Measurements from ENCODE around the gene STX8. TPM values are rescaled to one million over a fixed set of nuclear protein-coding genes. Genes with fewer than 3 reads are reported as not detected.

The STX8 gene
- total RNA-seq, 1 experiment from 2014 or later: 38.8 TPM

DNA sequence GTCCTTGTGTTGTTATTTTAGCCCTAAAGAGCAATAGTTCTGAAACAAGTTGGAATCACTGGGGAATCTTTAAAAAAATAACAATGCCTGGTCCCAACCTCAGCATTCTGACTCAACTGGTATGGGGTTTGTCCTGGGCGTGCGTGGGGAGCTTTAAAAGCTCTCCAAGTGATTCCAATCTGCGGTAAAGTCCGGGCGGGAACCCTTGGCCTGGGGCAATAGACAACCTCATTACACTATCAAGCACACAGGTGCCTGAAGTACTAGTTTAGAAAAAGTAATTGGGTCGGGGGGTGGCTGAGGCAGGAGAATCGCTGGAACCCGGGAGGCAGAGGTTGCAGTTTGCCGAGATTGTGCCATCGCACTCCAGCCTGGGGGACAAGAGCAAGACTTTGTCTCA, 4.4 kb downstream of the STX8 start:
- Histone ChIP-seq H4K20me1 (ENCODE audit: insufficient read depth) (no peaks in the 10 kb centered on the region), H3K36me3 (ENCODE audit: control insufficient read depth in 1 of 2, insufficient read depth in 2 of 2, low read length in 2 of 2) (no peaks in the 10 kb centered on the region; a peak in 1 of 4 replicates), H3K27me3 (ENCODE audit: insufficient read depth, low read length) (no peaks in the 10 kb centered on the region), H3K9me3 (ENCODE audit: control insufficient read depth in 1 of 2, insufficient read depth in 1 of 2, low read depth in 1 of 2, low read length in 2 of 2) (no peaks in the 10 kb centered on the region), H3K4me1 (ENCODE audit: control insufficient read depth in 1 of 2, insufficient read depth in 2 of 2, low read length in 2 of 2) (peaks cover 2 to 5% of the 10 kb centered on the region in 2 experiments; a peak in 3 of 4 replicates), H3K4me2 (ENCODE audit: low read length) (no peak overlapping the region), H3K9me2 (ENCODE audit: insufficient read depth) (no peaks in the 10 kb centered on the region), H3K27ac (ENCODE audit: low read depth, low read length) (no peak overlapping the region), H3K79me2 (ENCODE audit: insufficient read depth, low read length) (peaks cover 8% of the 10 kb centered on the region; the same call in 1 of the 2 replicates), H3K4me3 (replicated peaks in 1 of 2; ENCODE audit: low read depth in 1 of 2, low read length in 2 of 2) (no peak overlapping the region), H2AFZ (ENCODE audit: low read depth, low read length, poor library complexity, severe bottlenecking) (no peak overlapping the region), H3K9ac (ENCODE audit: low read length) (no peak overlapping the region)
- ChIA-PET CTCF (no interaction called here), POLR2A (no interaction called here), RAD21 (ENCODE audit: low non-redundant PET in 1 of 2, low total read pairs in 2 of 2, uncharacterized antibody in 2 of 2, unreplicated experiment in 2 of 2) (no interaction called here)
- DNase-seq (ENCODE audit: low read depth, low spot score) (no peak), ATAC-seq (no peak)
- intact Hi-C loops (cut with micrococcal nuclease): no loop called here
- BruUV-seq (replicated peaks): no TSS peak
- TF ChIP-seq POLR2AphosphoS5 (IDR thresholded peaks at IDR 0.05; ENCODE audit: low read depth, low read length) (no peak), CTCF (IDR thresholded peaks at IDR 0.05 in 2 of 3, conservative IDR thresholded peaks at IDR 0.05 in 1 of 3; ENCODE audit: borderline replicate concordance in 1 of 3, insufficient read depth in 1 of 3, low read depth in 2 of 3, low read length in 2 of 3) (no peak), REST (IDR thresholded peaks at IDR 0.05; ENCODE audit: low read depth) (no peak), SRF (IDR thresholded peaks at IDR 0.05; ENCODE audit: low read depth) (no peak), YY1 (IDR thresholded peaks at IDR 0.05; ENCODE audit: extremely low read depth, insufficient replicate concordance, low read depth, low read length) (no peak)
